HG03432 (cell line): ENCODE results near the gene ARID3A.
A peak's percentile ranks its signal among the peaks of the same experiment; 100 is the strongest.

Experiments used
- ATAC-seq: cut with Tn5 transposase; IDR thresholded peaks from one replicate; pipeline ENCODE4 v1.9.1; 2021; ENCODE audit warnings: mild to moderate bottlenecking, moderate library complexity; ENCODE audit not compliant: unreplicated experiment

The ARID3A gene

DNA sequence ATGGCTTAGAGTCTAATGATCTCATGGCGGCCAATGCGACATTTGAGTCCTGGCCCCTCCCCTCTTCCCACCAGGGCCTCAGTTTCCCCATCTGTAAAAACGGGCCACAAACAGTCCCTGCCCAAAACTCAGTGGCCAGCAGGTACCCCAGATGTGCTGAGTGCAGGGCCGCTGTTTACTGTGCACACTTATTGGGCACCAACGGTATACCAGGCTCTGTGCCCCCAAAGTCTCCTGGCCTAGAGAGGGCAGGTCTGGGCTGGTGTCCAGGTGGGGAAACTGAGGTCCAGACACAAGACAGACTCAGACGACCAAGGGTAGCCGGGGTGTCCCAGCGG is 34.7 kb downstream of the ARID3A start:
- no peak for ATAC-seq

DNA sequence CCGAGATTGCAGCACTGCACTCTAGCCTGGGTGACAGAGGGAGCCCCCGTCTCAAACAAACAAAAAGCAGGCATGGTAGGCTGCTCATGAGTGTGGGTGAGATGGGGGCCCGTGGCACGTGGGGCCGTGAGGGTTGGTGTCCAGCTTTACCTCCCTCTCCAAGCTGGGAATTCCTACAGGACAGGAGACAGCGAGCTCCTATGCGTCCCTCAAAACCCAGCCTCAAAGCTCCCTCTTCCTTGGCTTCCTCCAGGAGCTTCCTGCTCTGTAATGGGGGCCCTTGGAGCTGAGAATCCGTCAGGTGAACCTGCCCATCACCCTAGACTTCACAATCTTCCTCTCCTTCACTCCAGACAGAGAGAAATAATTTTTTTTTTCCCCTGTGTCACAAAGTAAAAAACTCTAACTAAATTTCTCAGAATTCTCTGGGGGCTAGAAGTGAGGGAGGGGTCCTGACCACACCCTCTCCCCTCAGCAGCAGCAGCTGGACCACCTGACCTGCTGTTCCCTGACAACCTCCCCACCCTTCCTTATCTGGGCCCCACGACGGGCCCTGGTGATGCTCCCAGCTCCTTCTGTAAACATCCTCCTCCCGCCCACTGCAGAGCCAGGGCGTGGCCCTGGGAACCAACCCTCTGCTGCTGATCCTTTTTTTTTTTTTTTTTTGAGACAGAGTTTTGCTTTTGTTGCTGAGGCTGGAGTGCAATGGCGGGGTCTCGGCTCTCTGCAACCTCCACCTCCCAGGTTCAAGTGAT is 36.2 kb downstream of the ARID3A start:
- ATAC-seq = no peak

DNA sequence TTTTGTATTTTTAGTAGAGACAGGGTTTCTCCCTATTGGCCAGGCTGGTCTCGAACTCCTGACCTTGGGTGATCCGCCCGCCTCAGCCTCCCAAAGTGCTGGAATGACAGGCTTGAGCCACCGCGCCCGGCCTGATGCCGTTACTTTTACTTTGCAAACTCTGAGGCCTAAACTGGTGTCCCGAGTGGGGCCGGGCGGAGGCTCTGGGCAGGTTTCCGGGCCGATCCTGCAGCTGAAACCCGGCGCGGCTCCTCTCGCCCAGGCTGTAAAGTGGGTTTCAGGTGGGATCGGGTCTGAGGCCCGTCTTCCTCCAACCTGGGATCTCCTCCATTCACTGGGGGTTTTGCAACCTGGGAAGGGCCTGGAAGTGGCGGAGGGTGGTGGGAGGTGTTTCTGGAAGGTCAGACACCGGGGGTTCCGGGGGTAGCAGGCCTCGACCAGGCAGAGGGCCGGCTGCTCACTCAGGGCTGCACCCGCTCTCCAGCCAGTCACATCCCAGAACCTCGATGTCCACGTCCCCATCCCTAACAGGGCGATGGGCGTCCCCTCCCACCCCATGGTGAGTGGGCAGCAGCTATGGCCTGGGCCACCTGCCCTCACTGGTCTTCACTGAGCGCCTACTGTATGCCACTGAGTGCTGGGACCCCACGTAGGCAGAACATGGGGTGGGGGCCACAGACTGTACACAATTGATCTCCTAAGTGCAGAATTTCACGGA is 37.0 kb downstream of the ARID3A start:
- no peak for ATAC-seq

DNA sequence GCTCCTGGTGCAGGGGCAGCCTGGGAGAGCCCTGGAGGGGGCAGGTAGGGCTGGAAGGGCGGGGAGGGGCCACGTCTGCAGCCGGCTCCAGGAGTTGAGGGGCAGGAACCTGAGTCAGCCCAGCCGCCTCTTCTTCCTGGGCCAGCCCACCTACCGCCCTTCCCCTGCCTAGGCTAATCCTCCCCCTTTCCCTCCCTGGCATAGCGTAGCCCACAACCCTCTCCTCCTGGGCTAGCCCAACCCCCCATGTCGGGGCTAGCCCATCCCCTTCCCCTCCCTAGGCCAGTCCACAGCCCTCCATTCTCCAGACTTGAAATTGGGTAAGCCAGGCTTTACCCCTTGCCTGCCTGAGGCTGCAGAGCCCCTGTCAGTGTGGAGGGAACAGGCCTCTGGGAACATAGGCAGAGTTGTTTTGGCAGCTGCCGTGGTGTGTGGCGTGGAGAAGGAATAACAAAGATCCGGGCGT is 37.7 kb downstream of the ARID3A start:
- ATAC-seq = no peak

DNA sequence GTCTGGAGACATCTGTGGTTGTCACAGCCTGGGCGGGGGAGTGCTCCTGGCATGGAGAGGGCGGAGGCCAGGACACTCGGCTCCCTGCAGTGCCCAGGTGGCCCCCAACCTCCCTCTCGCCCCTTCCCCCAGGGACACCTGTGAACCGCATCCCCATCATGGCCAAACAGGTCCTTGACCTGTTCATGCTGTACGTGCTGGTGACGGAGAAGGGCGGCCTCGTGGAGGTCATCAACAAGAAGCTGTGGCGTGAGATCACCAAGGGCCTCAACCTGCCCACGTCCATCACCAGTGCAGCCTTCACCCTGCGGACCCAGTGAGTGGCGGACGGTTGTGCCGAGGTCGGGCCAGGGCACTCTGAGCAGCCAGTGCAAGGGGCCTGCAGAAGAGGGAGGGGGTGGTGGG is 38.3 kb downstream of the ARID3A start:
- no peak for ATAC-seq

DNA sequence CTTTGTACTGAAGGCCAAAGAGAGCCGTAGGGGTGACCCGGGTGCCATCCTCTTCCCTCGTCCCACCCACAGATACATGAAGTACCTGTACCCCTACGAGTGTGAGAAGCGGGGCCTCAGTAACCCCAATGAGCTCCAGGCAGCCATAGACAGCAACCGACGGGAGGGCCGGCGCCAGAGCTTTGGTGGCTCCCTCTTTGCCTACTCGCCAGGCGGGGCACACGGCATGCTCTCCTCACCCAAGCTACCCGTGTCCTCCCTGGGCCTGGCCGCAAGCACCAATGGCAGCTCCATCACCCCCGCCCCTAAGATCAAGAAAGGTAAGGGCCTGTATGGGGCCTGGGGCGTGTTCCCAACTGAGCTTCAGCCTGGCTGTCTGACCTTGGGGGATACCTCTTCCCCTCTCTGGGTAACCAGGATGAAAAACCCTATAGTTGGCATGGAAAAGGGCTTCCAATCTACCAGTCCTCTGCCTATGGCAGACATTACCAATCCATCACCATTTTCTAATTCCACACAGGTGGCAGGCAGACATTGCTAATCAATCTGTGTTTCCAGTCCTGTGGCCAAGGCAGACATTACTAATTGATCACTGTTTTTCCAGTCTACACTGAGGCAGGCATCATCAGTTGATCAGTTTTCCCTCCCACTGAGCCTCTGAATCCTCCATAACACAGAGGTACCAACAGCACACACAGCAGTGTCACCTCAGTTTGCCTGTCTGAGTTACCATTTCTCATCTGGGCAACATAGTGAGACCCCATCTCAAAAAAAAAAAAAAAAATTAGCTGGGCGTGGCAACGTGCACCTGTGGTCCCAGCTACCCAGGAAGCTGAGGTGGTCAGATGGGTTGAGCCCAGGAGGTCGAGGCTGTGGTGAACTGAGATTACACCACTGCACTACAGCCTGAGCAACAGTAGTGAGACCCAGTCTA is 39.2 kb downstream of the ARID3A start:
- ATAC-seq = no peak

DNA sequence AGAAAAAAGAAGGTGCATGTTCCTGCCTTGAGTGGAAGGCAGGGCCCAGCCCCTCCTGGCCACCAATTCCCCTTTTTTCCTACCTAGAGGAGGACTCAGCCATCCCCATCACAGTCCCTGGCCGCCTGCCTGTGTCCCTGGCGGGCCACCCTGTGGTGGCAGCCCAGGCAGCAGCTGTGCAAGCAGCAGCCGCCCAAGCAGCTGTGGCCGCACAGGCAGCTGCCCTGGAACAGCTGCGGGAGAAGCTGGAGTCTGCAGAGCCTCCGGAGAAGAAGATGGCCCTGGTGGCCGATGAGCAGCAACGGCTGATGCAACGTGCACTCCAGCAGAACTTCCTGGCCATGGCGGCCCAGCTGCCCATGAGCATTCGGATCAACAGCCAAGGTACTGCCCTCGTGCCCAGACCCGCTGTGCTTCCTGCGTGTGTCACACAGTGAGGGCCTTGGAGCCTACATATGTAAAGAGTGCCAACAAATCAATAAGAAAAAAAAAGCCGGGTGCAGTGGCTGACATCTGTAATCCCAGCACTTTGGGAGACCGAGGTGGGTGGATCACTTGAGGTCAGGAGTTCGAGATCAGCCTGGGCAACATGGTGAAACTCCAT is 40.8 kb downstream of the ARID3A start:
- no peak for ATAC-seq

DNA sequence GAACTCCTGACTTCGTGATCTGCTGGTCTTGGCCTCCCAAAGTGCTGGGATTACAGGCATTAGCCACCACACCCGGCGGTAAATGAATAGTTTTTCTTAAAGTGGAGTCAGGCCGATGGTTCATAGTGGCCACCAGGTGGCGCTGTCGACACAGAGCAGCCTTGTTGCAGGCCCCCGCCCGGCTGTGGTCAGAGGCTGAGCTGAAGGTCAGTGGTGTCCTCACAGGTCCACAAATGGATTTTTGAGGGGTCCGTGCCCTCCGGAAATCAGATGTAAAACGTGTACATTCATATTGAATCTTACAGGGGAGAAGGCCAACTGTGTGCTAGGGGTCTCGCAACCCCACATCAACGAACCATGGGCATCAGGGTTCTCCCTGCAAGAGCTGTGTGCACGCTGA is 44.9 kb downstream of the ARID3A start:
- ATAC-seq = no peak

DNA sequence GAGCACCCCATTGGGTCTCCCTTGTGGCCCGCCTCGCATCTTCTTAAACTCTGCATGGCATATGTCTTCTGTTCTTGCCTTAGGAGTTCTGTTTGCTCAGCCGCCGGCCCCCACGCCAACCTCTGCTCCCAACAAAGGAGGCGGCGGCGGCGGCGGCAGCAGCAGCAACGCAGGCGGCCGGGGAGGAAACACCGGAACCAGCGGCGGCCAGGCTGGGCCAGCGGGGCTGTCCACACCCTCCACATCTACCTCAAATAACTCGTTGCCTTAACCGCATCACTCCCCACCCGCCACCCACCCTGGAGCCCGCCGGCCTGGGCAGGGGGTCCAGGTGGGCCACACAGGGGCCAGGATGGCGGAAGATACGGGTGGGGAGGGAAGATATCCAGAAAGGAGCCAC is 46.0 kb downstream of the ARID3A start:
- ATAC-seq = no peak

DNA sequence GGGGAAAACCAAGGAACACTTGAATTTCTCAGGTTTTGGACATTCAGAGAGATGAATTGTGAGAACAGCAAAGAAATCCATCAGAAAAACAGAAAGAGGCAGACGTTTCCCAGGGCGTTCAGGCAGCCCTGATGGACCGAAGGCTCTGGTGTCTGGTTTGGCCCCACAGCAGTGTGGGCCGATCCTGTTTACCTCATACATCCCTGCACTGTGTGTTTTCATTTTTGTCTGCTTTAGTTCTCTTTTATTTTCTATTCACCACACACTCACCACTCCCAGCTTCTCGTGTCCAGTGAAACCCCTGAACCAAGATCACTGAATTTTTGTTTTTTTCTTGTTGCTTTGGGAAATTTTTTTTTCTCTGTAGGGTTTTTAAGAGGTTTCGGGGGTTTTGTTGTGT is 46.4 kb downstream of the ARID3A start:
- no peak for ATAC-seq

DNA sequence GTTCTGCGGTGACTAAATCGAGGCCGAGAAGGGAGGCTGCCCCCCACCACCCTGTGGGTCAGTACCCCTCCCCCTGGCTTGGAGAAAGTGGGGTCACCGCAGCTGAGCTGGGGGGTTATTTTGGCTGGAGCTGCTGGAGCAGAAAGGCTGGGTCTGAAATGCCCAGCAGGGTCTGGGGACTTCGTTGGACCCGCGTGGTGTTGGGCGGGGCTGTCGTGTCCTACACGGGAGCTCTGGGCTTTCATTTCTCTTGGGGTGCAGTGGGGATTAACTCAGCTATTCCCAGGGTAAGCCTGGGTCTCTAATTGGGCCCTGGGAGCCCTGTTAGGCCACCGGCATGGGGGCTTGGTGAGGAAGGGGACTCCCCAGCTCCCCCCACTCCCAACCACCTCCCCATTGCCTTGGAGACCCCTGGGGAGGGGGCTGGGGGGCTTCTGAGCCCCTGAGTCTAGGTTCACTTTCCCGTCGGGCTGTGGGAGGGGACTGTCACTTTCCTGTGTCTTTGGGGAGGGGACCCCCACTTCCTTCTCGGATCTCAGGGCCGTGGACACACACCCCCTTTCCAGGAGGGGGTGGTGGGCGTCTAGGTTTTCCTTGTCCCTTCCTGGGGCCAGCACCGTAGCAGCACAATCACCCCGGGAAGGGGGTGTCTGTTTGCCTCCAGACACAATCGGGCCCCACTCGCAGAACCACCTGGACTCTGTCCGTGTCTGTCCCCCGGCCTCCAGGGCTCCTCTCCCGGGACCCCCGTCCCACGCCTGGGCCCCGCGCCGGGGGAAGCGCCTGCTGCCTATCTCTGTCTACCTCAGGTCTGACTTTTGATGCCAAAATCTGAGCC is 48.1 kb downstream of the ARID3A start:
- no peak for ATAC-seq

DNA sequence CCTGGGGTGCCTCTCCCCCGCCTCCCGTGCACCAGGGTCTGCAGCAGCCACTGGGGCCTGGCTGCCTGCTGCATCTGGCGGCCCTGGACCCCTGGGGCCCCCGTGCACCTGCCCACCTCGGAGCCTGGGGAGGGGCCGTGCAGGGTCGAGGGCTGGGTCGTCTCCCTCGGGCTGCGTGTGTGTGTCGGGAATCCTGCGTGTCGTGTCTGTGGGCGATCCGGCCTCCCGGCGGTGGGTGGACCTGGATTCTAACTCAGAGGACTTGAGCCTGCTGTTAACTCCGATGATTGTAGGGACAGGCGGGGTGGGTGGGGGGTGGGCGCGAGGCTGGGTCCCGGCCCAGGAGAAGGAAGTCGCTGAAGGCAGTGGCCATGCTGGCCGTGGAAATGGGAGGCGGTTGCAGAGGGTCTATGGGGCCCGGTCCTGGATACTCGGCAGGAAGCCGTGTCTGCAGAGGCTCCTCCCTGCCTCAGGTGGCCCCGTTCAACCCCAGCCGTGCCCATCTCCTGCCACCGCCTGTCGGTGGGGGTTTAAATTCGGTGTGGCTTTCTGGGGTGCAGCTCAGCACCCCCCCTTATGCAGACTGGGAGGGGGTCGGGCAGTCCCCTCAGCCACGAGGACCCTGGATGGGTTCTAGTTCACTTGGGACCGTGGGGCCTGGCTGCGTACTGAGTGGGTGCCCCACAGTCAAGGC is 48.9 kb downstream of the ARID3A start:
- ATAC-seq = no peak

DNA sequence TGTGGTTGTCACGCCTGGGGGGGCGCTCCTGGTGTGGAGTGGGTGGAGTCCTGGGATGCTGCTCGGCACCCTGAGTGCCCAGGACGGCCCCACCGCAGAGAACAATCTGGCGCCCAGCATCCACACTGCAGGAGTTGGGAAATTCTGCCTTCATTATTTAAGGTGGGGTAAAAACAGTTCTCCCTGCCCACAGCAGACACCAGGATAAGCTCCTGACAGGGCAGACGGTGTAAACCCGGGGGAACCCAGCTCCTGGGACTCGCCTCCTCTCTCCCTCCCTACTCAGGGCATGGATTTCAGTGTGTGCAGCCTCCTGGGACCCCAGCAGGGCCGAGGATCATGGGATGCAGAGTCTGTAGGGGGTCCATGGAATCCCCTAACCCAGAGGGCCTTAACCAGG is 50.6 kb downstream of the ARID3A start:
- no peak for ATAC-seq

DNA sequence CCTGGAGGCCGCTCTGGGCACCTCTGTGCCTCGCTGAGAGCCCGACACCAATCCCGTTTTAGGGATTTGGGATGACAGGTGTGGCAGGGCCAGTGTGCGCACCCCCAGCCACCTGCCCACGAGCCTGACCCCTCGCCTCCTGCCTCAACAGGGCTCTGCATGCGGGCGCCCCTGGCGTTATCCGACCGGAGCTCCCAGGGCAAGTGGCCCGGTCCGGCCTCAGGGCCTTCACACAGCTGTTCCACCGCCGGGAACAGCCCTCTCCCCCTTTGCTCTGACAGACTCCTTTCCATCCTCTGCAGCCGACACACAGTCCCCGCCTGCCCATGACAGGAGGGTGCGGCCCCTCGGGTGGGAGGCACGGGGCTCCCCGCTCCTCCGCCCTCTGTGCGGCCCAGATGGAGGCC is 51.2 kb downstream of the ARID3A start:
- ATAC-seq = no peak

DNA sequence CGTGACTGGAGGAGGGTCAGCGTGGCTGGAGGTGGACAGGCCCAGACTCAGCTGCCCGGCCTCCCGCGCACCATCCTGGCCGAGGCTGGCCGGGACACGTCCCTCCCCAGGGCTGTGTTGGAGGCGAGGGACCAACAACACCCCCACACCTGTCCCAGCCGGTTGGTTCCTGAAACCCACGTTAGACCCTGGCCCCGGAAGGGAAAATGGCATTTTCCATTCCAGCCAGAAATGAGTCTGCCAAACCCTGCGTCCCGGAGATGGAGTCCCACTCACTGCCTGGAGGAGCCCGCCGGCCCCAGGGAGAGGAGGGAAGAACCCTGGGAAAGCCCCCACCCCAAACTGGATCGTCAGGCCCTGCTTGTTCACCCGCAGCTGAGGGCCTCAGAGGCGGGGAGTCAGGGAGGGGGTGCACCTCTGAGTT is 53.5 kb downstream of the ARID3A start:
- ATAC-seq = no peak

DNA sequence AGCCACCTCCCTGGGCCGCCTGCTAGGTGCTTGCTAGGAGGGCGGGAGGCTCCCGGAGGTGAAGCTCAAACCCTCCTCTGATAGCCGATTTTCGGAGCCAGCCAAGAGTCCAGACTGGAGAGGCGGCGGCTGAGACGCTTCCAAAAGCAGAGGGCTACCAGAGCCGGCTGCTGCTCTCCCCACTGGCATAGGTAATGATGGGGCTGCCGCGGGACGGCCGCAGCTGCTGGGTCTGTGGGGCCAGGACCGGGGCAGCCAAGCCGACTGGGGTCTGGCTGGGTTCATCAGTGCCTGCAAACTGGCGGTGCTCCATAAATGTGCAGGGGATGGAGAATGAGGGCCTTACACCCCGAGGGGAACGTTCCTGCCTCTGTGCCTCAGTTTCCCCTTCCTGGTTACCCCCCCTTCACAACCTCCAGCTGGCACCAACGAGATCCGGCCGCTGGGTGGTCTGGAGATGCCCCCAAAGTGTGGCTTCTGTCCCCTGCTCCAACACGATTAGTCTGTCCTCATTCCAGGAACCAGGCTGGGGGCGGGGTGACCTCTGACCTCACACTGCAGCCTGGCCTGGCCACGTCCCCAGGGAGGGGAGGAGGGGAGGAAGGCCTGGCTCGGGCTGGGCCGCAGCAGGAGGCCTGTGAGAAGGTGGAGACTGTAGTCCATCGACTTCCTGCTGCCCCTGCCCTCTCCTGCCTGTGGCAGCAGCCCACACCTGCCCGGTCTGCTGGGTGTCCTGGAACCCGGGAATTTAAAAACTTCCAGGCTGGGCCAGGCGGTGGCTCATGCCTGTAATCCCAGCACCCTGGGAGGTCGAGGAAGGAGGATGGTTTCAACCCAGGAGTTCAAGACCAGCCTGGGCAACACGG is 54.5 kb downstream of the ARID3A start:
- no peak for ATAC-seq

DNA sequence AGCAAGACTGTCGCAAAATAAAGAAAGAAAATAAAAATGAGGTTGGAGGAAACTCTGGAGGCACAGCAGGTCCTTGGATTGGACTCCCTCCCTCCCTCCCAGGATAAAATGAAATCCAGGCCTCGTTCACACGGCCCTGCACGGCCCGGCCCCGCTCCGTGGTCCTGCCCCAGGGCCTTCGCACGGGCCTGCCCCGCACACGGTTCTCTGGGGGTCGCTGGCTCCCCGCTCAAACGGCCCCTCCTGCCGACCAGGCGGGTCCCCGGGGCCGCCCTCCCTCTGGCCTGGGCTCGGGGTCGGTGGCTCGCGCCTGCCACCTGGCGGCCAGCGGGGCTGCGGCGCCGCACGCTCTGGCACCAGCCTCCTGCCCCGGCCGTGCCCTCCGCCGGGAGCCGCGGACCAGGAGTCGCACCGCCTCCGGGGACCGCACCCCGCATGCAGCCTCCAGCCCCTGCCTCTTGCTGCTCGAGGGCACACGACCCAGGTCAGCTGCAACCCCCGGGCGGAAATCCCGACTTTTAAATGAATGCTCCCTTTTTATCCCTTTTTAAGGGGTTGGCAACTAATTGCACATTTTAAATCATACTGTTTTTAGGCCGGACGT is 56.8 kb downstream of the ARID3A start:
- peak; percentile 59 for ATAC-seq
